GF-D8 (cell line): ENCODE results near the gene UNC93A.
"Not testable (repeated sequence)": the region's sequence is repeated elsewhere in the genome, so short reads cannot be mapped to it uniquely, and the experiment has no call there.

Experiments
- DNase-seq: peaks from one replicate; lab custom pipeline; 2025; lab: John Stamatoyannopoulos, UW

UNC93A gene

DNA sequence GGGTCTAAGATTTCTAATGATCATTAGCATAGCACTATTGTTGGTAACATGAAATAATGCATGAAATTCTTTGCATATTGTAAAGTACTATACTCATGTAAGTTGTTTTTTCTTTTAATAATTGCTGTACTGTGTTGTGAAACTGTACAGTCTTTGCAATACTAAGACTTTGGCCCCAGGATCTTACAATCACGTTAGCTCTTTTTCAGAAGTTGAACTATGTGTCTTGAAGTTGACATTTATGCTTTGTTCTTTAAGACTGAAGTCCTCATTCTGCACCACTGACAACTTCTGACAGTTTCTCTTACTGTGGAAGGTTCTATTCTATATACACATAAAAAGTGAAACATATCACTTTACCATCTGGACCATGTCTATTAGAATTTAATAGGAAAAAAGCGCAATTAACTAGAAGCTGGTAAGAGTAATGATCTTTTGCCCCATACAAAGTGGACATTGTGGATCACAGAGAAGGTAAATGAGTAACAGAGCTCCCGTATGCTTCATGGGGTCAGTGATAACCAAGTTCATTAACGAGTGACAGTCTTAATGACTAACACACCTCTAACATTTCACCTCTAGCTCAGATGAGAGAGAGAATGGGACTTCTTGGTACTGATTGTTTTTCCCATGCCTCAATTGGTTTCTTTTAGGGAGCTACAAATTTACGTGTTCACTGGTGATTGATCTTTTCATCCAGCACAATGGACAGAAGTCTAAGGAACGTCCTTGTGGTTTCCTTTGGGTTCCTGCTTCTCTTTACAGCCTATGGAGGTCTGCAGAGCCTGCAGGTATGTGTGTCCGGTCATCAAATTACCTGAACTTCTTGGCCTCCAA is at the start of gene UNC93A:
UNC93A (plus strand) TSS at position 530 of the 837 bp plus-strand sequence; CDS start at position 705, 175 bp downstream.
- DNase-seq = no peak

- DNase-seq = not testable (repeated sequence)
These were observed 49.6 kb upstream of the UNC93A start for GRCh38 chr6:167241321-167242134.

DNA sequence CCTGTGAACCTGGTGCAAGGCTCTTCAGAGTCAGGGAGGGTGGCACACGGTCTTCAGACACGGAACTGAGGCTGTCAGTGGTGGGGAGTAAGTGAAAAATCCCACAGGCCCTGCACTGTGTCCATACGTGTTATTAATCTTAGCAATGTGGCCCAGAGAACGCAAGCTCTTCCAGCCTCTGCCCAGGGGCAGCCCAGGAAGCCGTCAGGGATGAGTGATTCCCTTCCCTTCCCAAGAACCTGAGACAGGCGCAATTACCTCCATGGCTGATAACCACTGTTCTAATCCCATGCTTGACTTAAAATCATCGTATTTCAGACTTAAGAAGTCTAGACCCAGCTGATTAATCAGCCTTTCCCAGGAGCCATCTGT is 49.0 kb upstream of the UNC93A start:
- DNase-seq = not testable (repeated sequence)

- DNase-seq = not testable (repeated sequence)
These were observed 48.5 kb upstream of the UNC93A start for GRCh38 chr6:167242511-167243051.

DNA sequence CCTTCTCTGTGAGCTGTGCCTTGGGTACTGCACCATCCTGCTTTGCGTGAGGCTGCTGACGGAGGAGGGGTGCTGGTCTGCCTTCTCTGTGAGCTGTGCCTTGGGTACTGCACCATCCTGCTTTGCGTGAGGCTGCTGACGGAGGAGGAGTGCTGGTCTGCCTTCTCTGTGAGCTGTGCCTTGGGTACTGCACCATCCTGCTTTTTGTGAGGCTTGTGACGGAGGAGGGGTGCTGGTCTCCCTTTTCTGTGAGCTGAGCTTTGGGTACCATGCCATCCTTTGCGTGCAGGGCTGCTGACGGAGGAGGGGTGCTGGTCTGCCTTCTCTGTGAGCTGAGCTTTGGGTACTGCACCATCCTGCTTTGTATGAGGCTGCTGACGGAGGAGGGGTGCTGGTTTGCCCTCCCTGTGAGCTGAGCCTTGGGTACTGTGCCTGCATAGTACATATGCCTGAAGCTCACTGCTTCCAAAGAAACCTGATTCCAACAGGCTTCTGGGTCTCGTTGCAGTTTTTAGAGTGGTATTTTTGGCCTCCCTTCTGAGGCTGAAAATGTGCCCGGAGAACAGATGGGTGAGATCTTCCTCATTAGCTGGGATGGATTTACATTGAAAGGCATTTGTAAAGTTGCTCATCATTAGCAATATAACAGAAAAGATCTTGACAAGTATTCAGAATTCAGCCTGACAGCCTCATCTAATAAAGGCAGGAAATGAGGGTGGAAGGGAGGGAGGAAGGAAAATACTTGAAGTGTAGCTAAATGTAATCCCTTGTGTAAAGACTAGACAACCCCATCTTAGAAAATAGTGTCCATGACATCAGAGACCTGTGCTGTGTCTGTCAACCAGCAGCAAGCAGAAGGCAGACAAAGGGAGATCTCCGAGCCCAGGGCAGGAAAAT is 46.8 kb upstream of the UNC93A start:
- no peak for DNase-seq

GRCh38 chr6:167244991-167245390 is 46.1 kb upstream of the UNC93A start:
- no peak for DNase-seq

GRCh38 chr6:167245591-167245990 is 45.5 kb upstream of the UNC93A start:
- no peak for DNase-seq

- no peak for DNase-seq
These were observed 43.1 kb upstream of the UNC93A start for GRCh38 chr6:167247814-167248595.

GRCh38 chr6:167248878-167249455 is 42.1 kb upstream of the UNC93A start:
- not testable (repeated sequence) for DNase-seq

GRCh38 chr6:167252271-167252670 is 38.8 kb upstream of the UNC93A start:
- no peak for DNase-seq

- DNase-seq = no peak
These were observed 35.1 kb upstream of the UNC93A start for GRCh38 chr6:167255918-167256553.

- no peak for DNase-seq
These were observed 32.5 kb upstream of the UNC93A start for GRCh38 chr6:167258646-167259045.

DNA sequence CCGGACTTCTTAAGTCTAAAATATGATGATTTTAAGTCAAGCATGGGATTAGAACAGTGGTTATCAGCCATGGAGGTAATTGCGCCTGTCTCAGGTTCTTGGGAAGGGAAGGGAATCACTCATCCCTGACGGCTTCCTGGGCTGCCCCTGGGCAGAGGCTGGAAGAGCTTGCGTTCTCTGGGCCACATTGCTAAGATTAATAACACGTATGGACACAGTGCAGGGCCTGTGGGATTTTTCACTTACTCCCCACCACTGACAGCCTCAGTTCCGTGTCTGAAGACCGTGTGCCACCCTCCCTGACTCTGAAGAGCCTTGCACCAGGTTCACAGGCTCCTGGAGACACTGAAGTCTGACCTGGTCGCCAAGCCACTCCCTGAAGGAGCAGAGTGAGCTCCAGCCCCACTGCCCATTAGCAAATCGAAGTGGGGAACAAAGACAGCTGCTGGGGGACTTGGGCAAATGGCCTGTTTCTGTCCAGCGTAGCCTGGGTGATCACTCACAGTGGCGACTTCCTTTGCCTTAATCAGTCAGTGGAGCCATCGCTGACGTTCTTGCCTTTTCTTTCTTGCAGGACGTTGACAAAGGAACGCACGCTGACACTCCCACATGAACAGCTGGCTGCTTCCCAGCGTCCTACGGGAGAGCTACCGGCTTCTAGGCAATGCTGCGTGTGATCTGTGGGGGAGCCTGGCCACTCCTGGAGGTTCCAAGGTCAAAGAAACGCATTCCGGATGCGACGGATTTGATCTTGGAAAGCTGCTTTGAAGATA is 24.9 kb upstream of the UNC93A start:
- DNase-seq = not testable (repeated sequence)

GRCh38 chr6:167266830-167267555 is 24.1 kb upstream of the UNC93A start:
- no peak for DNase-seq

DNA sequence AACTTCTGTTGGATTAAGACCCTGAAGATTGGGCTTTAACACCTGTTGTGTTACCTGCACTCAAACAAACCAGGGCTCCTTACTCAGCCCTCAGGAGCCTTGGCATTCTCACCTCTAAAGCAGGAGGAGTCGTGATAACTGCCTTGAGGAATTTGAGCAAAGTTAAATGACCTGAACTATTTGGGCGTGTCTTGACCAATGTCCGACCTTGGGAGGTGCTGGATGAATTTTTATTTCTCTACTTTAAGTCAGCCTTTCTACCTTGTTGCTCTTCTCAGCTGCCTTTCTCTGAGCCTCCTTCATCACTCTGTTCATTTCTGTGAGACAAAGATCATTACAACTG is 23.6 kb upstream of the UNC93A start:
- DNase-seq = not testable (repeated sequence)

DNA sequence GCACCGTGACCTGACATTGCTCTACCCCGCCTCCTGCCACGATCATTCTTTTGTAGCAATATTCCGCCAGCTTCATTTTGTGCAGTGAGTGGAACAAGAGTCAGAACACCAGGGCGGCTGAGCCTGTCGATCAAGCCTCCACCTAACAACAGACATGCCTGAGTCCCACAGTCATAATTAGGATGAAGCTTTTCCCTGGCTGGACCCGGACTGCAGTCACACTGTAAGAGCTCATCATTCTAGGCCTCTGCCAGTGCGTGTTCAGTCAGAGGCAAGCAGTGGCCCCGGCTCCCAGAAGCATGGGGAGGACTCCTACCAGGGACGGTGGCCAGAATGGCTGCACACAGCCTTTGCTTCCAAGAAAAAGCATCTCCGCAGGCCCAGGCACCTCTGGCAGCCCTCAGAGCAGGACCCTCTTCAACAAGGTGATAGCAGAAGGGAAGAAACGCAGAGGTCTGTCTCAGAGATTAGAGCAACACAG is 23.2 kb upstream of the UNC93A start:
- no peak for DNase-seq

DNA sequence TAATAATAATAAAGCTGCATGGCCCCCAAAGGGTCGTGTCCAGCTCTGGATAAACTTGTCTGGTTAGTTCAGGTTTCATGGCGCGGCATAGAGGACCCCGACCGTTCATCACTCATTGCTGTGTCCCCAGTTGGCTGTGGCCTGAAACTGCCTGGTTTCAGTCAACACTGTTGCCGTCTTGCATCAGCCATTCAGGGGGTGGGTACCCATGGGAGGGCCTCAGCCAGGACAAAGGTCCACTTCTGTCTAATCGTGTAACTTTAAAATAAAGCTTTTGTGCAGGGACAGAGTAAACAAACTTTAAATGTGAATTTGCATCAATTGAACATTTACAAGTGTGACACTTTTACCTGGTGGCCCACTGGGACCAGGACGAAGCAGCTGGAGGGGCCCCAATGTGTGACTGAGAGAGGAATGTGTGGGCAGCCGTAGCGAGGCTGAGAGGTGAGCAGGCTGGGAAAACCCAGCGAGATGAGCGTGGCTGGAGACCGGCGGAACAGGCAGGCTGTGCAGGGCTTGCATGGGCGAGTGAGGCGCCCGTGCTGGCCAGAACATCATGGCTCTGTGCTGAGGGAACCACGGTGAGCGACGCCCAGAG is 22.3 kb upstream of the UNC93A start:
- no peak for DNase-seq
